D721Med (cell line): Measurements from ENCODE around the gene UBE2O.

Experiments
- DNase-seq: peaks from one replicate; pipeline ENCODE4 v3.0.0; 2011; ENCODE audit warnings: low spot score; ENCODE audit not compliant: insufficient read length
- FAIRE-seq: peaks from 2 replicates; lab custom pipeline; 2011; peaks lifted over from hg19 to GRCh38; lab: Jason Lieb, UNC
- CTCF ChIP-seq: IDR thresholded peaks from 2 replicates; pipeline ENCODE4 v1.5.1; 2012; ENCODE audit warnings: mild to moderate bottlenecking, control low read depth; ENCODE audit not compliant: insufficient read depth; ENCODE audit errors: missing control alignments

The UBE2O gene

GRCh38 chr17:76477576-76477975 lies 24.6 kb upstream of the UBE2O start:
- no peak for TF ChIP-seq CTCF
- FAIRE-seq (no peak), DNase-seq (no peak)

- TF ChIP-seq CTCF, result no peak
- FAIRE-seq, result no peak
These were observed 23.8 kb upstream of the UBE2O start for GRCh38 chr17:76476736-76477135.

GRCh38 chr17:76475302-76475701 lies 22.4 kb upstream of the UBE2O start:
- FAIRE-seq (no peak), DNase-seq (no peak)
- no peak for TF ChIP-seq CTCF

More at GRCh38 chr17:76476736-76477135, 23.8 kb upstream of the UBE2O start:
- no peak for DNase-seq

- no peak for TF ChIP-seq CTCF
- FAIRE-seq, result no peak
- no peak for DNase-seq
These were observed 21.9 kb upstream of the UBE2O start for GRCh38 chr17:76474894-76475293.

- FAIRE-seq (no peak), DNase-seq (no peak)
- no peak for TF ChIP-seq CTCF
These were observed 21.3 kb upstream of the UBE2O start for GRCh38 chr17:76474238-76474637.

- FAIRE-seq (no peak), DNase-seq (no peak)
- TF ChIP-seq CTCF, result peak; percentile 30
These were observed 20.6 kb upstream of the UBE2O start for GRCh38 chr17:76473541-76473985.

- no peak for TF ChIP-seq CTCF
- no peak for FAIRE-seq
- no peak for DNase-seq
These were observed 19.8 kb upstream of the UBE2O start for GRCh38 chr17:76472726-76473125.
